Body of pancreas (tissue), 4 donors: ENCODE data around the gene LNX1. TPM values are rescaled to one million over a fixed set of nuclear protein-coding genes. Genes with fewer than 3 reads are reported as not detected.

Experiments
- ATAC-seq: fragments of 150-250 bp; one replicate; pipeline ENCODE4 v1.9.1; 2016
- DNase-seq, 4 donors: peaks; one replicate each; pipeline ENCODE4 v3.0.0-alpha.2; 2019
- H3K27ac ChIP-seq, 4 donors: fragments of 200-600 bp; sonication (generic); 1 replicate in 3 of 4; 2 replicates in 1 of 4; pipeline versions ENCODE4 v1.5.1 to v1.6.1; 2016 to 2019; ENCODE audit warnings: mild to moderate bottlenecking in 1 of 4, mixed read lengths in 1 of 4, moderate library complexity in 1 of 4
- H3K27me3 ChIP-seq, 2 donors: fragments of 200-600 bp; sonication (generic); one replicate each; pipeline ENCODE4 v1.6.0; 2016; ENCODE audit warnings: mild to moderate bottlenecking in 1 of 2
- H3K36me3 ChIP-seq, 2 donors: fragments of 200-600 bp; sonication (generic); replicated peaks in 1 of 2; 2 replicates each; pipeline ENCODE4 v1.5.1; 2016; ENCODE audit warnings: low read depth in 2 of 2; ENCODE audit not compliant: insufficient read depth in 1 of 2
- H3K4me1 ChIP-seq: fragments of 200-600 bp; sonication (generic); one replicate; pipeline ENCODE4 v1.6.0; 2016
- H3K4me3 ChIP-seq, 2 donors: fragments of 200-600 bp; sonication (generic); 1 replicate in 1 of 2; 2 replicates in 1 of 2; pipeline ENCODE4 v1.5.1; 2016 to 2019
- H3K9me3 ChIP-seq, 3 donors: fragments of 200-600 bp; sonication (generic); 1 replicate in 2 of 3; 2 replicates in 1 of 3; pipeline ENCODE4 v1.5.1; 2016
- POLR2A ChIP-seq, 3 donors: fragments of 450-650 bp; IDR thresholded peaks; one replicate each; pipeline ENCODE4 v1.6.1; 2016; ENCODE audit warnings: antibody characterized with exemption in 3 of 3, mild to moderate bottlenecking in 2 of 3
- WGBS, 2 donors: methylation state at CpG; one replicate each; pipeline ENCODE4 v1.1.5; 2017; 5-methylcytosine and 5-hydroxymethylcytosine counted together
- intact Hi-C: fragments of 100-400 bp; cut with DNase I; formaldehyde crosslinking; loops from one replicate; pipeline ENCODE4 v1.15.1; 2023
- total RNA-seq, 2 donors: library from RNA; depleted of rRNA; stranded (reverse); fragments of >200 nt; gene quantifications; one replicate each; pipeline ENCODE4 v1.1.0, GENCODE V29; 2016
- TF ChIP-seq, protein P1 (sequence below), 7 experiments: fragments of 450-650 bp in 4 of 7; fragments of 200-600 bp in 3 of 7; sonication (generic) in 3 of 7; IDR thresholded peaks; one replicate each; pipeline ENCODE4 v1.5.1; 2016 to 2019; ENCODE audit warnings: antibody characterized with exemption in 7 of 7

The LNX1 gene
- total RNA-seq, 2 donors from 2014 or later, result 15.2 to 17.1 TPM

DNA sequence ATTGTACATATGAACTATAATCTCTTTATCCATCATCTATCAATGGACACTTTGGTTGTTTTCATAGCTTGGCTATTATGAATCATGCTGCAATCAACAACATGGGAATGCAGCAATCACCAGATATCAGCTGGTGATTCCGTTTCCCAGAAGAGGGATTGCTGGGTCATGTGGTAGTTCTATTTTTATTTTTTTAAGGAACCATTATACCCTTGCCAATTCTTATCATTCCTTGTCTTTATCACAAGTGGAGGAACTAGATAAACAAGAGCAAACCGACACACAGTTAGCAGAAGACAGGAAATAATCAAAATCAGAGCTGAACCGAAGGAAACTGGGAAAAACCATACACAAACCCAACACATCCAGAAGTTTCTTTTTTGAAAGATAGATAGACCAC is 14.5 kb upstream of the LNX1 start:
- H3K4me1 ChIP-seq, result peaks cover 9% of the 10 kb centered on the region
- WGBS, 2 donors, result 12 to 21% methylated on average over 3 of the region's 3 CpGs
- no peak for ATAC-seq
- no peaks in the 10 kb centered on the region for H3K9me3 ChIP-seq
- no peak for DNase-seq
- no peak overlapping the region for H3K27ac ChIP-seq
- TF ChIP-seq, protein P1, sequence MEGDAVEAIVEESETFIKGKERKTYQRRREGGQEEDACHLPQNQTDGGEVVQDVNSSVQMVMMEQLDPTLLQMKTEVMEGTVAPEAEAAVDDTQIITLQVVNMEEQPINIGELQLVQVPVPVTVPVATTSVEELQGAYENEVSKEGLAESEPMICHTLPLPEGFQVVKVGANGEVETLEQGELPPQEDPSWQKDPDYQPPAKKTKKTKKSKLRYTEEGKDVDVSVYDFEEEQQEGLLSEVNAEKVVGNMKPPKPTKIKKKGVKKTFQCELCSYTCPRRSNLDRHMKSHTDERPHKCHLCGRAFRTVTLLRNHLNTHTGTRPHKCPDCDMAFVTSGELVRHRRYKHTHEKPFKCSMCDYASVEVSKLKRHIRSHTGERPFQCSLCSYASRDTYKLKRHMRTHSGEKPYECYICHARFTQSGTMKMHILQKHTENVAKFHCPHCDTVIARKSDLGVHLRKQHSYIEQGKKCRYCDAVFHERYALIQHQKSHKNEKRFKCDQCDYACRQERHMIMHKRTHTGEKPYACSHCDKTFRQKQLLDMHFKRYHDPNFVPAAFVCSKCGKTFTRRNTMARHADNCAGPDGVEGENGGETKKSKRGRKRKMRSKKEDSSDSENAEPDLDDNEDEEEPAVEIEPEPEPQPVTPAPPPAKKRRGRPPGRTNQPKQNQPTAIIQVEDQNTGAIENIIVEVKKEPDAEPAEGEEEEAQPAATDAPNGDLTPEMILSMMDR (IDR thresholded peaks at IDR 0.05), result no peak
- no peak for TF ChIP-seq POLR2A (IDR thresholded peaks at IDR 0.05)
- H3K27me3 ChIP-seq, result no peaks in the 10 kb centered on the region
- no peak overlapping the region for H3K4me3 ChIP-seq
- H3K36me3 ChIP-seq, result no peaks in the 10 kb centered on the region
- intact Hi-C loops, result loop anchor here (10.0 kb wide), 1 partner anchor 49 kb away; no protein-coding TSS in a partner anchor

- intact Hi-C loops, result loop anchor here (10.0 kb wide), 1 partner anchor 52 kb away; no protein-coding TSS in a partner anchor
- Histone ChIP-seq H3K27me3 (no peaks in the 10 kb centered on the region), H3K36me3 (no peaks in the 10 kb centered on the region), H3K4me1 (peaks cover 20% of the 10 kb centered on the region), H3K27ac (no peak overlapping the region), H3K9me3 (no peaks in the 10 kb centered on the region), H3K4me3 (no peak overlapping the region)
- no peak for DNase-seq
- no peak for ATAC-seq
- no peak for TF ChIP-seq POLR2A (IDR thresholded peaks at IDR 0.05)
- TF ChIP-seq, protein P1 (IDR thresholded peaks at IDR 0.05), result no peak
- WGBS, 2 donors, result 76 to 82% methylated on average over 3 of the region's 3 CpGs
These were observed 11.1 kb upstream of the LNX1 start for GRCh38 chr4:53602390-53602789.

GRCh38 chr4:53601251-53601764 is 10.0 kb upstream of the LNX1 start:
- peak; percentile 51 for ATAC-seq
- Histone ChIP-seq H3K4me3 (no peak overlapping the region), H3K36me3 (no peaks in the 10 kb centered on the region), H3K27me3 (no peaks in the 10 kb centered on the region), H3K4me1 (peaks cover 20% of the 10 kb centered on the region), H3K9me3 (no peaks in the 10 kb centered on the region), H3K27ac (no peak overlapping the region)
- TF ChIP-seq POLR2A (IDR thresholded peaks at IDR 0.05), result no peak
- TF ChIP-seq, protein P1 (IDR thresholded peaks at IDR 0.05), result peak in 5 of 7 experiments; percentile 9 to 34 (median 26)
- 28 to 53% methylated on average over 3 to 9 of the region's 9 CpGs for WGBS, 2 donors
- peak; percentile 47 to 72 (median 60) for DNase-seq
- intact Hi-C loops, result loop anchor here (10.0 kb wide), 1 partner anchor 53 kb away; no protein-coding TSS in a partner anchor

DNA sequence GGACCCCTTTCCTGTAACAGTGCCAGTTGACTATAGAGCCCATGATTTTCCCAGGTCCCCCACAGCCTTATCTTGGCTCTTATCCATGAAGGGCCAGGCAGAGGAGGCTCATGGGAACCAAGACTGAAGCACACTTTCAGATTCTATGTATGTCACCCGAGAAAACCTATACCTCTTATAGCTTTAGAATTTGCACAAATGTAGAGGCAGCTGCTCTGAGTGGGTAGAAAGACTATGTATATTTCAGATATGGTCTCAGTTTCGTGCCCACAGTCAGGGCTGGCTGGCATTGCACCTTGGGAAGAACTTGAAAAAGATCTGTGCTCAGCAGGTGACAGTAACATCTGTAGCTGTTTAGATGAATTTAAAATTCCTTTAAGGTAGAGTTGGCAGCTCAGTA is 8.3 kb upstream of the LNX1 start:
- Histone ChIP-seq H3K36me3 (no peaks in the 10 kb centered on the region), H3K27ac (peak overlapping the region in 1 of 4 donors; percentile 4), H3K4me1 (peaks cover 20% of the 10 kb centered on the region), H3K4me3 (no peak overlapping the region), H3K9me3 (no peaks in the 10 kb centered on the region), H3K27me3 (no peaks in the 10 kb centered on the region)
- TF ChIP-seq POLR2A (IDR thresholded peaks at IDR 0.05), result no peak
- TF ChIP-seq, protein P1 (IDR thresholded peaks at IDR 0.05), result no peak
- ATAC-seq (no peak), DNase-seq (no peak)
- WGBS, 2 donors, result 71 to 85% methylated on average over 2 of the region's 2 CpGs
- intact Hi-C loops, result loop anchor here (10.0 kb wide), 1 partner anchor 55 kb away; no protein-coding TSS in a partner anchor

DNA sequence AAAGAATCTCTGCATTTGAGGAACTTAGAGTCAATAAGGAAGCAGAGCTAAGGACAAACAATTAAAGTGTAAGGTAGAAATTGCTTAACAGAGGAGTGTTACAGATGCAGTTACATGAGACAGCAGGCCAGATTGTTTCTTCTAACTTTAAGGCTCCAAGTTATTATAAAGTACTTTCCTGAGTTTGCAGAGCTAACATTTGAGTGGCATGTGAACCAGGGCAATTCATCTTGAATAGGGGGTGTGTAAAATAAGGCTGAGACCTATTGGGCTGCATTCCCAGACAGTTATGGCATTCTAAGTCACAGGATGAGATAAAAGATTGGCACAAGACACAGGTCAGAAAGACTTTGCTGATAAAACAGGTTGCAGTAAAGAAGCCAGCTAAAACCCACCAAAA is 7.6 kb upstream of the LNX1 start:
- no peak overlapping the region for H3K27ac ChIP-seq
- peaks cover 20% of the 10 kb centered on the region for H3K4me1 ChIP-seq
- DNase-seq, result no peak
- intact Hi-C loops, result no loop called here
- H3K36me3 ChIP-seq, result no peaks in the 10 kb centered on the region
- no peaks in the 10 kb centered on the region for H3K9me3 ChIP-seq
- ATAC-seq, result no peak
- TF ChIP-seq, protein P1 (IDR thresholded peaks at IDR 0.05), result no peak
- no peak for TF ChIP-seq POLR2A (IDR thresholded peaks at IDR 0.05)
- H3K4me3 ChIP-seq, result no peak overlapping the region
- no peaks in the 10 kb centered on the region for H3K27me3 ChIP-seq
